Omental fat pad (tissue), 4 donors: ENCODE data around the gene CDYL2. TPM values are rescaled to one million over a fixed set of nuclear protein-coding genes. Genes with fewer than 3 reads are reported as not detected.

Experiments
- ATAC-seq: fragments of 150-250 bp; one replicate; pipeline ENCODE4 v1.9.1; 2016; ENCODE audit warnings: mild to moderate bottlenecking, moderate library complexity; ENCODE audit not compliant: low FRiP score
- DNase-seq: peaks from one replicate; pipeline ENCODE4 v3.0.0-alpha.2; 2019; ENCODE audit warnings: low spot score
- total RNA-seq, 4 donors: library from RNA; depleted of rRNA; stranded (reverse); fragments of >200 nt; gene quantifications; one replicate each; pipeline ENCODE4 v1.1.0, GENCODE V29; 2016
- TF ChIP-seq, protein P1 (sequence below), 3 donors: fragments of 450-650 bp; IDR thresholded peaks; one replicate each; pipeline ENCODE4 v1.5.1; 2016 to 2017; ENCODE audit warnings: antibody characterized with exemption in 3 of 3, mild to moderate bottlenecking in 3 of 3, moderate library complexity in 2 of 3

CDYL2 gene
- total RNA-seq, 4 donors from 2014 or later, result 5.9 to 8.8 (median 6.6) TPM

DNA sequence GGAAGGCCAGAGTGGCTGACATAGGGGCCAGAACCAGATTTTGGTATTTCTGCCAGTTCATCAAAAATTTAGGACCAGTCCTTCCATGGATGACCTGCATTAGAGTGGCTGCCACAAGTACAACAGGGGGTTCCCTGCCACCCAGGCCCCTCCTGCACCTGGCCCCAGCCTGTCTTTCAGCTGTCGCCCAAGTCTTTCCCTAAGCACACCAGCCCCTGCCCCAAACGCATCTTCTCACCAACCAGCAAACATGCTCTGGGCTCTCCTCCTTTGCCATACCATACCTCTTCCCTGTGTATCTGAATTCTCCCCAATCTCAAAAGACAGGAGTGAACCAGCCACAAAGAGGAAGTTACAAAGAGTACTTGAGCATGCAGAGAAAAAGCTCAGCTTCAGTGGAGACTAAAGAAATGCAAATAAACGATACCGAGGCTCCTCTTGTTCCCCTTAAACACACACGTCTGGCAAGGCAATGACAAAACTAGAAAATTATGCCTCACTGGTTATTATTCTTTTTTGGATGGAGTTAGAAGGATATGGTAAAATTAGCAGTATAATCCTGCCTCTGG lies 133.0 kb downstream of the CDYL2 start:
- DNase-seq (no peak), ATAC-seq (no peak)
- TF ChIP-seq, protein P1, sequence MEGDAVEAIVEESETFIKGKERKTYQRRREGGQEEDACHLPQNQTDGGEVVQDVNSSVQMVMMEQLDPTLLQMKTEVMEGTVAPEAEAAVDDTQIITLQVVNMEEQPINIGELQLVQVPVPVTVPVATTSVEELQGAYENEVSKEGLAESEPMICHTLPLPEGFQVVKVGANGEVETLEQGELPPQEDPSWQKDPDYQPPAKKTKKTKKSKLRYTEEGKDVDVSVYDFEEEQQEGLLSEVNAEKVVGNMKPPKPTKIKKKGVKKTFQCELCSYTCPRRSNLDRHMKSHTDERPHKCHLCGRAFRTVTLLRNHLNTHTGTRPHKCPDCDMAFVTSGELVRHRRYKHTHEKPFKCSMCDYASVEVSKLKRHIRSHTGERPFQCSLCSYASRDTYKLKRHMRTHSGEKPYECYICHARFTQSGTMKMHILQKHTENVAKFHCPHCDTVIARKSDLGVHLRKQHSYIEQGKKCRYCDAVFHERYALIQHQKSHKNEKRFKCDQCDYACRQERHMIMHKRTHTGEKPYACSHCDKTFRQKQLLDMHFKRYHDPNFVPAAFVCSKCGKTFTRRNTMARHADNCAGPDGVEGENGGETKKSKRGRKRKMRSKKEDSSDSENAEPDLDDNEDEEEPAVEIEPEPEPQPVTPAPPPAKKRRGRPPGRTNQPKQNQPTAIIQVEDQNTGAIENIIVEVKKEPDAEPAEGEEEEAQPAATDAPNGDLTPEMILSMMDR (IDR thresholded peaks at IDR 0.05), result no peak

DNA sequence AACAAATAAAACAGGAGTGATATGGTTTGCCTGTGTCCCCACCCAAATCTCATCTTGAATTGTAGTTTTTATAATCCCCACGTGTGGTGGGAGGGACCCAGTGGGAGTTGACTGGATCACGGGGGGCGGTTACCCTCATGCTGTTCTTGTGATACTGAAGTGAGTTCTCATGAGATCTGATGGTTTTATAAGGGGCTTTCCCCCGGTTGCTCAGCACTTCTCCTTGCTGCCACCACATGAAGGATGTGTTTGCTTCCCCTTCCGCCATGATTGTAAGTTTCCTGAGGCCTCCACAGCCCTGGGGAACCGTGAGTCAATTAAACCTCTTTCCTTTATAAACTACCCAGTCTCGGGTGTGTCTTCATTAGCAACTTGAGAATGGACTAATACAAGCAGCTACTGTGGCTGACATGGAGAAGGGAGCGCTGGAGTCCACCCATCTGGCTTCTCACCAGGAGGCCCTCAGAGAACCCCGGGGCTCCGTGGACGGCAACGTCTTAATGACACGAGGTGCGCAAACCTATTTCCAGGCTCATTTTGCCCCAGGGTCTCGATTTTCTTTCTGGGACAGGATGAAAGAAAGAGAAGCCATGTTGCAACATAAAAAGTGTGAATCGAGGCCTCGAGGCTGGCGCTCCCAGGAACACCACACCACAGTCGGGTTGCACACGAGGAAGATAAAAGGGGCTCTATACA lies 134.1 kb downstream of the CDYL2 start:
- TF ChIP-seq, protein P1 (IDR thresholded peaks at IDR 0.05), result no peak
- DNase-seq (no peak), ATAC-seq (no peak)

DNA sequence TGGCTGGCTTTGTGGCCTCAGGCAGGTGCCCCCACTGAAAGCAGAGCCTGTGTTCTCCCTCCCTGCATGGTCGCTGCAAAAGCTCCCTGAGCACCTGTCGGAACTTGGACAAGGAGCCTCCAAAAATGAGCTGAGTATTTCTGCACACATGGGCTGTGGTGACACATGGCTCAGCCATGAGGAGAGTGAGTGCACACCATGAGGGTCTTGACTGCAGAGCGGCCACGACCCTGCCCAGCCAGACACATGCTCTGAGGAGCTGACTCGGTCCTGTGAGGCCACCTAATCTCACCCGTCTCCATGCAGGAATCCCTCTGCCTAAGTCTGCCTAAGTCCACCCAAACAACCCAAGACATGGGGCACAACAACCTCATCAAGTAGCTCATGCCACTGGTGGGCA lies 134.7 kb downstream of the CDYL2 start:
- ATAC-seq (no peak), DNase-seq (no peak)
- TF ChIP-seq, protein P1 (IDR thresholded peaks at IDR 0.05), result no peak

DNA sequence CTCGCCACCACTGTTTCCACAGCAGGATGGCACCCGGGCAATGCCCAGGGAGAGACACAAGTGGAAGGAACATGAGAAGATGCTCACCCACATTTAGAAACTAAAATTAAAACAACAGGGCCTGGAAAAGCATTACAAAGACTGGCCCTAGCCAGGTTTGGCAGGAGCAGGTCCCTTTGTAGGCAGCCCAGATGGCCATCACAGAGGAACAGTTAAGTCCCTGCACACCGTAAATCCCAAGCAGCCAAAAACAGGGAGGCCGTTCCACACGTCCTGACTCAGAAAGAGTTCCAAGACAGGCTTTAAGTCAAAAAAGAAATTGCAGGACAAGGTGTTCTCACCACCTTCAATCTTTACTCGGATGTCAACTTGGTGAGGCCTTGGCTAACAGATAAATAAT lies 136.5 kb downstream of the CDYL2 start:
- DNase-seq (no peak), ATAC-seq (no peak)
- TF ChIP-seq, protein P1 (IDR thresholded peaks at IDR 0.05), result no peak

DNA sequence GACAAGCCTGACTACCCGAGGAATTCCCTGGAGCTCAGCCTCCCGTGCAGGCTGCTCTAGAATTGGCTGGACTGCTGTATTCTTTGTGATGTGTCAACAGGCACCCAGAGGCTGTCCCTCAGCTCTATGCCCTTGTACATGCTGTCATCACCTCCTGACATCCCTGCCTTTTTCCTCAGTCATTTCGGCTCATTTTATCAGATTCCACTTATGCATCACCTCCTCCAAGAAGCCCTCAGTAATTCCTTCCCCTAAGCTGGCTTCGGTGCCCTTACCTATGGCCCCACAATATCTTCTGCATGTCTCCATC lies 137.2 kb downstream of the CDYL2 start:
- no peak for DNase-seq
- TF ChIP-seq, protein P1 (IDR thresholded peaks at IDR 0.05), result no peak
- no peak for ATAC-seq

DNA sequence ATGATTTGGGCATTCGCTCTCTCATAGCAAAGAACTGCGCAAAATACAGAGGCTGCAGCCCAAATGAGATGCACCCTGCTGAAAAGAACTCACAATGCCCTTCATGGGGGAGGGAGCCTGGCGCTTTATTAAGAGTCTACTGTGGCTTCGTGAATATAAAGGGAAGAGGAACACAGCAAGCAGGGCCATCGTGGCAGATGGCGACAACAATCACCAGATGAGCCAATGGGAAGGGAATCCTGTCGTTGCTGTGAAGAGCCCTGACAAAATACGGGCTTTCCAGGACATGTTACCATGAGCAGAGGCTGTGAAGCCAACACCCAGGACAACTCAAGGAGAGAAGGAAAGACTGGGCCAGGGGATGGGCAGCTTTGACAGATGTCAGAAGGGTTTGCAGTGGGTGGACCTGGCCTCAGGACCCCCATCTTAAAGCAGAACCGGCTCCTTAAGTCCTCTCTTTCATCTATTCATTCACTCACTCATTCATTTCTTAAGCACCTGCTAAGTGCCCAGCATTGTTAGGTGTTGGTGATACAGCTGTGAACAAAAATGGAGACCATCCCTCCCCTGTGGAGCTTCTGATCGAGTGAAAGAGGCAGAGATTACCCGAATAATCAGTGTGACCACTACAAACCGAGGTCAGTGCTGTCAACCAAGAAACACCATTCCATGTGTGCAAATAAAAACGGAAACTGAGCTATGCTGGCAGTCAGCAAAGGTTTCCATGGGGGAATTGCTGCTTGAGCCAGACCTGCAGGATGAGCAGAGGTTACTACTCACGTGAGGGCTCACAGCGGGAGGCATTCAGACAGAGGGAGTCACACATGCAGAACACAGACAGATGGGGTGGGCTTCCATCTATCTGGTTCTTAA lies 137.8 kb downstream of the CDYL2 start:
- no peak for DNase-seq
- TF ChIP-seq, protein P1 (IDR thresholded peaks at IDR 0.05), result no peak
- ATAC-seq, result no peak
